Gastrocnemius medialis (tissue), 4 donors: Measurements from ENCODE around the gene TARS3.

Experiments
- CTCF ChIP-seq, 5 experiments: fragments of 450-650 bp in 3 of 5; fragments of 200-600 bp in 2 of 5; sonication (generic) in 2 of 5; IDR thresholded peaks in 4 of 5; conservative IDR thresholded peaks in 1 of 5; 1 replicate in 4 of 5; 2 replicates in 1 of 5; pipeline ENCODE4 v1.5.1; 2016 to 2019; ENCODE audit warnings: antibody characterized with exemption in 5 of 5, mild to moderate bottlenecking in 3 of 5, moderate library complexity in 3 of 5
- POLR2A ChIP-seq, 2 donors: fragments of 450-650 bp; IDR thresholded peaks; one replicate each; pipeline ENCODE4 v1.6.1; 2017; ENCODE audit warnings: antibody characterized with exemption in 2 of 2, mild to moderate bottlenecking in 2 of 2, moderate library complexity in 2 of 2

- TF ChIP-seq POLR2A (IDR thresholded peaks at IDR 0.05) (no peak), CTCF (IDR thresholded peaks at IDR 0.05 in 4 of 5, conservative IDR thresholded peaks at IDR 0.05 in 1 of 5) (no peak)
Observed at GRCh38 chr15:101633356-101633755, 90.9 kb downstream of the TARS3 start.
